Activated CD8-positive, alpha-beta memory T cell treated with anti-CD3 and anti-CD28 coated beads, Interleukin-2, amount 50 U/mL, for 1 hour (primary cell): ENCODE results near the gene ZNG1E.
"Not testable (repeated sequence)": the region's sequence is repeated elsewhere in the genome, so short reads cannot be mapped to it uniquely, and the experiment has no call there.

Experiments used
- DNase-seq: peaks from one replicate; pipeline ENCODE4 v3.0.0-alpha.2; 2020; ENCODE audit errors: extremely low read depth

The ZNG1E gene

DNA sequence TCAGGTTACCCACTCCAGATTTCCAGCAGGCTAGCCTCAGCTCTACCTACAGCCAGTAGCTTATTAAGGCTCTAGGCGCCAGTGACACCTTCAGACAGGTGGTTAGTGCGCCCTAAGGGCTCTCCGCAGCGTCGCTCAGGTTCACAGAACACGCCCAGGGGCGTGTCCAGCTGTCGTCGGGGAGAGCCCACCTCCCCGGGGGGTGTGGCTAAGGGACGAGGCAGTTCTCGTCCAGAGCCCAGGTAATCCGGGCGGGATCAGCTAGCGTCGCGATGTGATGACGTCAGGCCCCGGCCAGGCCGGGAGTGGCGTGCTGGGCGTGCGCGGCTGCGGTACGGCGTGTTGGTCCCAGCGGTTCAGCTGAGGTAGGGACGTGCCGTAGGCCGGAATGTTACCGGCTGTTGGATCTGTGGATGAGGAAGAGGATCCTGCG is at the start of gene ZNG1E:
Gene ZNG1E, plus strand, starts transcription at position 340 of the 433 bp plus-strand sequence. Its CDS starts 49 bp downstream, at position 389.
- DNase-seq = peak; percentile 28

DNA sequence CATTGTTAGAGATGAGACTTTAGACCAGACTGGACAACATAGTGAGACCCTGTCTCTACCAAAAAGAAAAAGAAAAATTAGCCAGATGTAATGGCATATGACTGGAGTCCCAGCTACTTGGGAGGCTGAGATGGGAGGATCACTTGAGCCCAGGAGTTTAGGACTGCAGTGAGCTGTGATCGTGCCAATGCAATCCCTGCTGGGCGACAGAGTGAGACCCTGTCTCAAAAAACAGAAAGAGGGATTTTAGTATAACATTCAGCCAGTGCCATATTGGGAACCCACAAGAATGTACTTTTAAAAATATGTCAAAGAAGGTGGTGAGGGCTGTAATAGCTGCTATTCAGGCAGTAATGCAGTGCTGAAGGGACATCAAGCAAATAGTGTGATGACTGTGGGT is 2.1 kb upstream of the ZNG1E start:
- not testable (repeated sequence) for DNase-seq

DNA sequence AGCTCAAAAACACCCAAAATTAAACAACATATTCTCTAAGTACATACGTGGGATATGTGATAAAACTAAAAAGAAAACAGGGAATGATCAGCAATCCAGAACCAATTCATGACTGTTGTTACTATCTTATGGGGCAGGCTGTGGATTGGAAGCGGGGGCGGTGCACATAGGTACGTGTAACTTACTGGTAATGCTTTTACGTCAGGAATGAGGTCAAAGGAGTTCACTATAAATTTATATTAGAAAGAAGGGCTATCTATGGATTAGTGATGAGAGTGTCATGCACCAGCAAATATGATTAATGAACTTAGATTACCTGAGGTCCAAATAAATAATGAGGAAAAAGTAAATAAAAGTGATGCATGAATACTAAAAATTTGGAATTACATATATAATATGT is 710 bp upstream of the ZNG1E start:
- DNase-seq = not testable (repeated sequence)

DNA sequence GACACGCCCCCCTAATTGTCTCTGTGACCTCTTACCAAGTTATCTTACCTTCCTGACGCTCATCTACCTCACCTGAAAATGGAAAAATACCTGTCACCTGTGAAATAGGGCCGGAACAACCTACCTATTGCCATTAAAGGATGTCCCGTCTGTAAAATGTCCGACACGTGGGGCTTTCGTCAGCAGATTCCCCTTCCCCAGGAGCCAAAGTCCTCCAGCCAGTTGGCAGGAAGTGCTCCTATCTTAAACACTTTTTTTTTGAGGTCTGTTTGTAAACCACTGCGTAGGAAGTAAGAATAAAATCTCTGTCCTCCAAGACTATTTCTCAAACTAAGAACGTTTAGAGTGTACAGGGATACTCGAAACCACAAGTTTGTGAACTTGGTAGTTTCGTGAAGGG is 661 bp downstream of the ZNG1E start:
- not testable (repeated sequence) for DNase-seq

DNA sequence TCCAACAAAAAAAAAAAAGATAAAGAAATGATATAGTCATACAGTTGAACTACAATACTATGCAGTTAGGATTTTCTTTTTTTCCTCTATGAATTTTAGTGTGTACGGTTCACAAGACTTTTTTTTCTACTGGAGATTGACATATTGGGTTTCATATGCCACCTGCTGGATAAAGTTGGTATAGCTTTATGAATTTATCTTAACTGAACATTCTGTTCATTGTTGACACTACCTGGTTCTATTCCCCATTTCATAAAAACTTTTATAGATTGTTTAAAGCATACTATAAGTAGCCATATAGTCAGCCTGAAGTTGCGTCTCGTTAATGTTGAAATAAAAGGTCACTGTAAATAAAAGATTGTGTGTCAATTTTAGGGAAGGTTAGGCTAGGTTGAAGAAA is 2.8 kb downstream of the ZNG1E start:
- not testable (repeated sequence) for DNase-seq

DNA sequence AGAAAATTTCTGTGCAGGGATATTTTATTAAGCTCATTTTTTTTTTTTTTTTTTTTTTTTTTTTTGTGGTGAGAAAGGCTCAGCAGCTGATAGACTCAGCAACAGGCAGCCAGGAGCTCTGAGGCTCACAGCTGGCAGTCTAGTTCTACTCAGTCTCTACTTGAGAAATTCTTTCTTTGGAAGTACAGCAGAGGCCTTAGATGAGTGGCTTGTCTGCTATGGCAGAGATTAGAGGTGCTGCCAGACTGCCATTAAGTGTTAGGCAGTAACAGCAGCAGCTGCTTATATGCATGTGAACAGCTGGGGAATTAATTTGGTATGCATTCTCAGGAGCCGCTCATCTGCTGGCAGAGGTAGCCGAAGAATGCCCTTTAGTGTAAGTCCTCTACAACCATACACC is 27.8 kb downstream of the ZNG1E start:
- DNase-seq = not testable (repeated sequence)

DNA sequence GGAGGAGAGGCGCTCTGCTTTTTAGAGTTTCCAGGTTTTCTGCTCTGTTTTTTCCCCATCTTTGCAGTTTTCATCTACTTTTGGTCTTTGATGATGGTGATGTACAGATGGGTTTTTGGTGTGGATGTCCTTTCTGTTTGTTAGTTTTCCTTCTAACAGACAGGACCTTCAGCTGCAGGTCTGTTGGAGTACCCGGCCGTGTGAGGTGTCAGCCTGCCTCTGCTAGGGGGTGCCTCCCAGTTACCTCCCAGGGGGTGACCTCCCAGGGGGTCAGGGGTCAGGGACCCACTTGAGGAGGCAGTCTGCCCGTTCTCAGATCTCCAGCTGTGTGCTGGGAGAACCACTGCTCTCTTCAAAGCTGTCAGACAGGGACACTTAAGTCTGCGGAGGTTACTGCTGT is 38.7 kb downstream of the ZNG1E start:
- not testable (repeated sequence) for DNase-seq

DNA sequence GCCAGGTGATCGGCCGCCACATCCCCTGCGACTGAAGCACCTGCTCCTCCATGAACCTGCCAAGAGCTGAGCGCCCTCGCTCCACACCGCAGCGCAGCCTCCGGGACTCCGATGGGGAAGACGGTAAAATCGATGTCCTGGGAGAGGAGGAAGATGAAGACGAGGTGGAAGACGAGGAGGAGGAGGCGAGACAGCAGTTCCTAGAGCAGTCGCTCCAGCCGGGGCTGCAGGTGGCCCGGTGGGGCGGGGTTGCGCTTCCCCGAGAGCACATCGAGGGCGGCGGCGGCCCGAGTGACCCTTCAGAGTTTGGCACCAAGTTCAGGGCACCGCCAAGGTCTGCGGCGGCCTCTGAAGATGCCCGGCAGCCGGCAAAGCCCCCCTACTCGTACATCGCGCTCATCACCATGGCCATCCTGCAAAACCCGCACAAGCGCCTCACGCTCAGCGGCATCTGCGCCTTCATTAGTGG is 61.4 kb downstream of the ZNG1E start, which contains the start of gene FOXD4L4:
Gene FOXD4L4, plus strand, starts transcription at position 51 of the 469 bp plus-strand sequence. Its CDS starts 0 bp downstream, at position 51.
- DNase-seq = not testable (repeated sequence)

DNA sequence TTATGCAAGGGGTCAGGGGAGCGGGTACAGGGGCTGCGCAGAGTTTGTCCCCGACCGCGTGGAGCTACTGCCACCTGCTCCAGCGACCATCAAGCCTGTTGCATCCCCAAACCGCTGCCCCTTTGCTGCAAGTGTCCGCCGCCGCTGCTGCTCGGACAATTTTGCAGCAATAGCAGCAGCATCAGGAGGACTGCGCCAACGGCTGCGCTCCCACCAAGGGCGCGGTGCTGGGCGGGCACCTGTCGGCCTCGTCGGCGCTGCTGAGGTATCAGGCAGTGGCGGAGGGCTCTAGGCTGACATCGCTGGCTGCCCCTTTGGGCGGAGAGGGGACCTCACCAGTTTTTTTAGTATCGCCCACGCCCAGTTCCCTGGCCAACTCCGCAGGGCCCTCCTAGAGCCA is 62.4 kb downstream of the ZNG1E start:
- not testable (repeated sequence) for DNase-seq
